Right lobe of liver (tissue), 6 donors: Measurements from ENCODE around the gene CDH15. TPM values are rescaled to one million over a fixed set of nuclear protein-coding genes. Genes with fewer than 3 reads are reported as not detected.
A peak's percentile ranks its signal among the peaks of the same experiment; 100 is the strongest.
"Not testable (repeated sequence)": the region's sequence is repeated elsewhere in the genome, so short reads cannot be mapped to it uniquely, and the experiment has no call there.

Experiments
- ATAC-seq, 4 donors: fragments of 200-7000 bp; cut with Tn5 transposase; one replicate each; pipeline ENCODE4 v1.9.1; 2020; ENCODE audit warnings: mild to moderate bottlenecking in 4 of 4, moderate library complexity in 4 of 4
- DNase-seq, 3 donors: peaks; one replicate each; pipeline ENCODE4 v3.0.0-alpha.2; 2020
- H3K27ac ChIP-seq, 3 donors: fragments of 200-600 bp; one replicate each; pipeline ENCODE4 v1.8.0; 2022
- H3K27me3 ChIP-seq, 2 donors: fragments of 200-600 bp; one replicate each; pipeline ENCODE4 v1.8.0; 2022
- H3K36me3 ChIP-seq, 4 donors: fragments of 200-600 bp; sonication (generic) in 1 of 4; one replicate each; pipeline versions ENCODE4 v1.5.1 to v1.8.0; 2017 to 2022; ENCODE audit warnings: control low read depth in 1 of 4
- H3K4me1 ChIP-seq, 4 donors: fragments of 200-600 bp; sonication (generic) in 1 of 4; one replicate each; pipeline versions ENCODE4 v1.5.1 to v1.8.0; 2017 to 2022; ENCODE audit warnings: control low read depth in 1 of 4
- H3K4me3 ChIP-seq, 3 donors: fragments of 200-600 bp; one replicate each; pipeline ENCODE4 v1.8.0; 2022
- H3K9me3 ChIP-seq, 4 donors: fragments of 200-600 bp; sonication (generic) in 1 of 4; one replicate each; pipeline versions ENCODE4 v1.5.1 to v1.8.0; 2017 to 2022; ENCODE audit warnings: control low read depth in 1 of 4
- POLR2A ChIP-seq: fragments of 450-650 bp; IDR thresholded peaks from one replicate; pipeline ENCODE4 v1.6.1; 2017; ENCODE audit warnings: antibody characterized with exemption, mild to moderate bottlenecking
- WGBS: methylation state at CpG from one replicate; pipeline ENCODE4 v1.1.6; 2018; ENCODE audit warnings: low coverage, low lambda C conversion rate; ENCODE audit not compliant: insufficient coverage; ENCODE audit errors: missing lambda C conversion rate; 5-methylcytosine and 5-hydroxymethylcytosine counted together
- intact Hi-C, 2 donors: fragments of 100-400 bp; cut with DNase I; formaldehyde crosslinking; loops; one replicate each; pipeline versions ENCODE4 v1.11.2 to v1.14.1; 2022
- total RNA-seq, 6 experiments: library from RNA; depleted of rRNA in 2 of 6; stranded (reverse); fragments of >200 nt in 2 of 6; fragmentation: NEBNext Ultra II Directional in 3 of 6; extraction: Animal tissue kit (Norgen Biotek cat#: 25700) in 3 of 6; gene quantifications; one replicate each; pipeline versions ENCODE4 v1.1.0 to v1.2.4, GENCODE V29; 2016 to 2023
- TF ChIP-seq, protein P1 (sequence below), 4 donors: fragments of 200-600 bp in 3 of 4; fragments of 450-650 bp in 1 of 4; IDR thresholded peaks; one replicate each; pipeline versions ENCODE4 v1.5.1 to v1.8.0; 2016 to 2022; ENCODE audit warnings: antibody characterized with exemption in 4 of 4, mild to moderate bottlenecking in 2 of 4
- donor health status: DM: no; HTN: yes; CAD: no.
- donor health status: DM: no; HTN: no; CAD: no.
- donor health status: DM: no; HTN: no; CAD: no.
- donor health status: DM: no; HTN: yes; CAD: no.
- donor health status: DM: no; HTN: yes; CAD: no.

The CDH15 gene
- total RNA-seq, 6 experiments from 2014 or later = 0.12 to 3.3 (median 0.15) TPM; not detected in 1

DNA sequence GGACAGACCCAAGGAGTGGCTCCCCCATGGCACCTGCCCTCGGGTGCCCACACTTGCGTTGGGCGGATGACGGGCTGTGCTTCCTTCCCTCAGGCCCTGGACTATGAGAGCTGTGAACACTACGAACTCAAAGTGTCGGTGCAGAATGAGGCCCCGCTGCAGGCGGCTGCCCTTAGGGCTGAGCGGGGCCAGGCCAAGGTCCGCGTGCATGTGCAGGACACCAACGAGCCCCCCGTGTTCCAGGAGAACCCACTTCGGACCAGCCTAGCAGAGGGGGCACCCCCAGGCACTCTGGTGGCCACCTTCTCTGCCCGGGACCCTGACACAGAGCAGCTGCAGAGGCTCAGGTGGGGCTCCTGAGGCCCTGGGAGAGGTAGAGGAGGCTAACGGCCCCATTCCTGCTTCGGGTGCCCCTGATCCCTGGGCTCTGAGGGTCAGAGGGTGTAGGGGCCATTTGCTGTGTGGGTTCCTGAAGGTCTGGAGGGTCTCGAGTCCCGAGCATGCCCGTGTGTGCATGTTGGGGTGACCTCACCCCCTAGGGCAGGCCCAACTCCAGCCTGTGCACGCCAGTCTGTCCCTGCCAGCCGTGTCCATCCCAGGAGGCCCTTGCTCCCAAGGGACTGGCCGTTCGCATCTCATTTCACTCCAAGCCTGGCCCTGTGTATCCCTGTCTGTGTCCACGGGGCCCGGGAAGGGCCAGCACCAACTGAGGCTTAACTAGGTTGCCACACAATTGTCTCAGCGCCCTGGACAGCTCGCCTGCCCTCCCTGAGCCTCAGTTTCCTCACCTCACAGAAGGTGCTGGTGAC, 18.8 kb downstream of the CDH15 start:
- 36% methylated on average over 7 of the region's 28 CpGs for WGBS
- DNase-seq = peak in 2 of 3 donors; percentile 18 to 52

DNA sequence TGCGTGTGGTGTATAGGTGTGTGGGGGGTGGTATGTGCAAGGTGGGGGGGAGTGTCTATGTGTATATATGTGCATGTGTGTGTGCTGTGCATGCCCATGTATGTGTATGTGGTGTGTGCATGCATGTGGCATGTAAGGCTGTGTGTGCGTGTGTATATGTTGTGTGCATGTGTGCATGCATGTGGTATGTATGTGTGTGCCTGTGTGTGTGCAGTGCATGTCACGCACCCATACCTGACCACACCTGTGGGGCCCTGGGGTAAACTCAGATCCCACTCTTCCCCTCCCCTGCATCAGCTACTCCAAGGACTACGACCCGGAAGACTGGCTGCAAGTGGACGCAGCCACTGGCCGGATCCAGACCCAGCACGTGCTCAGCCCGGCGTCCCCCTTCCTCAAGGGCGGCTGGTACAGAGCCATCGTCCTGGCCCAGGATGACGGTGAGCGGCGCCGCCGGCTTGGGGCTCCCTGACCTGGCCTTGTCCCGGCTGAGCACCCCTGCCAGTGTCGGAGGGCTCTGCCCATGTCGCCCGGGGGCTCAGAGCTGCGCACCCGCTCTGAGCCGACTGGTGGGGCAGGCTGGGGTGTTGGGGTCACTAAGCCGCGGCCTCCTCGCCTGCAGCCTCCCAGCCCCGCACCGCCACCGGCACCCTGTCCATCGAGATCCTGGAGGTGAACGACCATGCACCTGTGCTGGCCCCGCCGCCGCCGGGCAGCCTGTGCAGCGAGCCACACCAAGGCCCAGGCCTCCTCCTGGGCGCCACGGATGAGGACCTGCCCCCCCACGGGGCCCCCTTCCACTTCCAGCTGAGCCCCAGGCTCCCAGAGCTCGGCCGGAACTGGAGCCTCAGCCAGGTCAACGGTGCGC, 19.7 kb downstream of the CDH15 start:
- H3K4me1 ChIP-seq = no peaks in the 10 kb centered on the region
- intact Hi-C loops = no loop called here
- DNase-seq = peak in 2 of 3 donors; percentile 28 to 59
- no peak for TF ChIP-seq POLR2A
- TF ChIP-seq, protein P1, sequence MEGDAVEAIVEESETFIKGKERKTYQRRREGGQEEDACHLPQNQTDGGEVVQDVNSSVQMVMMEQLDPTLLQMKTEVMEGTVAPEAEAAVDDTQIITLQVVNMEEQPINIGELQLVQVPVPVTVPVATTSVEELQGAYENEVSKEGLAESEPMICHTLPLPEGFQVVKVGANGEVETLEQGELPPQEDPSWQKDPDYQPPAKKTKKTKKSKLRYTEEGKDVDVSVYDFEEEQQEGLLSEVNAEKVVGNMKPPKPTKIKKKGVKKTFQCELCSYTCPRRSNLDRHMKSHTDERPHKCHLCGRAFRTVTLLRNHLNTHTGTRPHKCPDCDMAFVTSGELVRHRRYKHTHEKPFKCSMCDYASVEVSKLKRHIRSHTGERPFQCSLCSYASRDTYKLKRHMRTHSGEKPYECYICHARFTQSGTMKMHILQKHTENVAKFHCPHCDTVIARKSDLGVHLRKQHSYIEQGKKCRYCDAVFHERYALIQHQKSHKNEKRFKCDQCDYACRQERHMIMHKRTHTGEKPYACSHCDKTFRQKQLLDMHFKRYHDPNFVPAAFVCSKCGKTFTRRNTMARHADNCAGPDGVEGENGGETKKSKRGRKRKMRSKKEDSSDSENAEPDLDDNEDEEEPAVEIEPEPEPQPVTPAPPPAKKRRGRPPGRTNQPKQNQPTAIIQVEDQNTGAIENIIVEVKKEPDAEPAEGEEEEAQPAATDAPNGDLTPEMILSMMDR (IDR thresholded peaks at IDR 0.05) = no peak
- 78% methylated on average over 1 of the region's 44 CpGs for WGBS
- no peaks in the 10 kb centered on the region for H3K27me3 ChIP-seq
- H3K36me3 ChIP-seq = no peaks in the 10 kb centered on the region
- ATAC-seq = no peak
- H3K27ac ChIP-seq = no peak overlapping the region
- H3K9me3 ChIP-seq = no peaks in the 10 kb centered on the region
- H3K4me3 ChIP-seq = no peak overlapping the region

More for the DNA sequence above, 18.8 kb downstream of the CDH15 start:
- Histone ChIP-seq H3K36me3 (no peaks in the 10 kb centered on the region), H3K27ac (no peak overlapping the region), H3K9me3 (no peaks in the 10 kb centered on the region), H3K4me1 (no peaks in the 10 kb centered on the region), H3K27me3 (no peaks in the 10 kb centered on the region), H3K4me3 (no peak overlapping the region)
- no peak for ATAC-seq
- no peak for TF ChIP-seq POLR2A
- TF ChIP-seq, protein P1 (IDR thresholded peaks at IDR 0.05) = no peak
- intact Hi-C loops = no loop called here

DNA sequence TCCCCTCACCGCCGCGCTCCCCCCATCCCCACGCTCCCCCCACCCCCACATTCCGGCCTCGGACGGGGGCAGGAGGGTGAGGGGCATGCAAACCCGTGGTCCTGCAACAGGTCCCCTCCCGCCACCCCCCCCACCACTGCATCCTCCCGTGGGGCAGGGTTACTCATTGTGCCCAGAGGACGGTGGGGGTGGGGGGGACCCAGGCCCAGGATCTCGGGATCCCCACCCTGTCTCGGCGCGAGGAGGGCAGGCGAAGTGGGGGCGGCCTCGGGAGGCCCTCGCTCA, 20.3 kb downstream of the CDH15 start:
- WGBS = 0% methylated on average over 5 of the region's 19 CpGs
- TF ChIP-seq, protein P1 (IDR thresholded peaks at IDR 0.05) = no peak
- TF ChIP-seq POLR2A = no peak
- no peaks in the 10 kb centered on the region for H3K36me3 ChIP-seq
- H3K27ac ChIP-seq = no peak overlapping the region
- H3K4me1 ChIP-seq = no peaks in the 10 kb centered on the region
- intact Hi-C loops = no loop called here
- ATAC-seq (no peak), DNase-seq (no peak)
- H3K27me3 ChIP-seq = no peaks in the 10 kb centered on the region
- no peaks in the 10 kb centered on the region for H3K9me3 ChIP-seq
- peak overlapping the region; percentile 14 to 40 (median 16) for H3K4me3 ChIP-seq

DNA sequence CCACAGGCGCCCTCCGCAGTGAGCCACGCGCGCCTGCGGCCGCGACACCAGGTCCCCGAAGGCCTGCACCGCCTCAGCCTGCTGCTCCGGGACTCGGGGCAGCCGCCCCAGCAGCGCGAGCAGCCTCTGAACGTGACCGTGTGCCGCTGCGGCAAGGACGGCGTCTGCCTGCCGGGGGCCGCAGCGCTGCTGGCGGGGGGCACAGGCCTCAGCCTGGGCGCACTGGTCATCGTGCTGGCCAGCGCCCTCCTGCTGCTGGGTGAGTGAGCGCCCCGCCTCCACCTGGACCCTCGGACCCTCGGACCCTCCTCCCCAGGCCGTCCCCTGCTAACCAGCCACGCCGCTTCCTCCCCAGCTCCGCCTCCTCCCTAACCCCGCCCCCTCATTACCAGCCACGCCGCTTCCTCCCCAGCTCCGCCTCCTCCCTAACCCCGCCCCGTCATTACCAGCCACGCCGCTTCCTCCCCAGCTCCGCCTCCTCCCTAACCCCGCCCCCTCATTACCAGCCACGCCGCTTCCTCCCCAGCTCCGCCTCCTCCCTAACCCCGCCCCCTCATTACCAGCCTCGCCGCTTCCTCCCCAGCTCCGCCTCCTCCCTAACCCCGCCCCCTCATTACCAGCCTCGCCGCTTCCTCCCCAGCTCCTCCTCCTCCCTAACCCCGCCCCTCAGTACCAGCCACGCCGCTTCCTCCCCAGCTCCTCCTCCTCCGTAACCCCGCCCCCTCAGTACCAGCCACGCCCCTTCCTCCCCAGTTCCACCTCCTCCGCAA, 20.8 kb downstream of the CDH15 start:
- H3K27ac ChIP-seq, H3K9me3 ChIP-seq, H3K36me3 ChIP-seq, H3K4me1 ChIP-seq, intact Hi-C loops, H3K27me3 ChIP-seq: not testable (repeated sequence)
- WGBS = 11% methylated on average over 21 of the region's 63 CpGs
- peak overlapping the region; percentile 14 to 40 (median 16) for H3K4me3 ChIP-seq
- DNase-seq = peak; percentile 56 to 81 (median 74)
- ATAC-seq = peak; percentile 25 to 73 (median 46)
